Hypothalamus (tissue), 51 donors: ENCODE measurements around the gene DIPK2B.

Source experiments
- DNase-seq, 51 donors: peaks; one replicate each; lab custom pipeline; 2025; lab: John Stamatoyannopoulos, UW

The DIPK2B gene, protein sequence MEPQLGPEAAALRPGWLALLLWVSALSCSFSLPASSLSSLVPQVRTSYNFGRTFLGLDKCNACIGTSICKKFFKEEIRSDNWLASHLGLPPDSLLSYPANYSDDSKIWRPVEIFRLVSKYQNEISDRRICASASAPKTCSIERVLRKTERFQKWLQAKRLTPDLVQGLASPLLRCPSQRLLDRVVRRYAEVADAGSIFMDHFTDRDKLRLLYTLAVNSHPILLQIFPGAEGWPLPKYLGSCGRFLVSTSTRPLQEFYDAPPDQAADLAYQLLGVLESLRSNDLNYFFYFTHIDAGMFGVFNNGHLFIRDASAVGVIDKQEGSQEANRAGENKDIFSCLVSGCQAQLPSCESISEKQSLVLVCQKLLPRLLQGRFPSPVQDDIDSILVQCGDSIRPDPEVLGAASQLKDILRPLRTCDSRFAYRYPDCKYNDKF

DNA sequence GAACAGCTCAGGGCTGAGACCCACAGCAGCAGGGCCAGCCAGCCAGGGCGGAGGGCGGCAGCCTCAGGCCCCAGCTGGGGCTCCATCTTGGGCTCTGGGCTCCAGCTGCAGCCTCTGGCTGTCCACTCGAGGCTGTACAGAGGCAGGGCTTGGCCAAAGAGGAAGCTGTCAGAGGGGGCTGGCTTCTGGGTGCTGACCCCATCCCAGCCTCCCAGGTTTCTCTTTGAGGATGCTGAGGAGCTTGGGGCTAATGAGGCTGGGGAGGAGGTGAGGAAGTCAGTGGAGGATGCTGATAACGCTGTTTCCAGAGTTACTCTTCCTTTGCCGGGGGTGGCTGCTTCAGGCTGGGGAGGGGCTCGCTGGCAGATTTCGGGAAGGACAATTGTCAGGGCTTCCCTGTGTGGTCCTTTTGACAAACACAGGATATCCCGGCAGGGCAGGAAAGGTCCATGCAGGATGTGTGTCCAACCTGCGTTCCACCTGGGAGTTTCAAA is at the start of gene DIPK2B:
DIPK2B (minus strand) TSS at position 136 of the 494 bp plus-strand sequence; CDS start at position 86, 50 bp downstream.
- DNase-seq = no peak

DNA sequence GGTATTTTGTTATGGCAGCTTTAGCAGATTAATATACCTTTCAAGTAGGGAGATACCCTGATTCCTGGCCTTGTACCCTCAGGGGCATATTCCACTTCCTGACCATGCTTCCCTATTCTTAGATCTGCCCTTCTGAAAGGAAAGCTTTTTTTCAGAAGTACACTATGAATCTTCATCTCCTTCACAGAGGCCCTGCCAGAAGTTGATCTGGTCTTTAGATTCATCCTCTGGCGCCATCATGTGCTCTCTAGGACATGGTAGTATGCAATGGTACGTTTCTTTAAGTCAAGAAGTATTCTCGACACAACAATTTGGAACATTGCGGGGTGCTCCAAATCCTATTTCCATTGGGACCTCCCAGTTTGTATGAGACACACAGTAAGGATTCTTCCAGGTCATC is 39.6 kb upstream of the DIPK2B start:
- peak in 1 of 51 donors; percentile 6 for DNase-seq

DNA sequence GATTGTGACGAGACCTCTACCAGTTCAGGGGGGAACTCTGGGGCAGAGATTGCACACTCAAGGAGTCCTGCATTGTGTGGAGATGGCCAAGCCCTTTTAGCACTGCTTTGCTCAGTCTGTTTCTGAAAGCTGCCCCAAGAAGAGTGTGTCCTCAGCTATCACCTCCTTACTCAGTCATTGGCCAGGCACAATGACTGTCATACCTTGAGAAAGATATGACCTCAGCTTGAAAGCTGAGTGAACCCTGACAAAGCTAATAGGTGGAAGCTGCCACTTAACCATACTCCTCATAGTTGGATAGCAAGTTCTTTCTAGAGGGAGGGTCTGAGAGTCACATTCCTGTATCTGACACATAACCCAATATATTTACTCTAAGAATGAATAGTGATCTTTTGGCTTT is 37.8 kb upstream of the DIPK2B start:
- DNase-seq = no peak

DNA sequence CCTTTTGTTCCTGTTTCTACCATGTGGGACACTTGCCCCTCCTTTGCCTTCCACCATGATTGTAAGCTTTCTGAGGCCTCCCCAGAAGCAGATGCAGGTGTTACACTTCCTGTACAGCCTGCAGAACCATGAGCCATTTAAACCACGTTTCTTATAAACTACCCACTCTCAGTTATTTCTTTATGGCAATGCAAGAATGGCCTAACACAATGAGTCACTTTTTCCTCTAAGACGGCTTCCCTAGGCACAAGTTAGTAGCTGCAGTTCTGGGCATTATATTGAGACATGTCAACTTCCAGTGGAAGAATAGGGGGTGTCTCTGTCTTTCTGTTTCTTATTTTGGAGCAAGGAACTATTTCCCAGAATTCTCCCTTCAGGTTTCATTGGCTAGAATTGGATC is 32.9 kb upstream of the DIPK2B start:
- DNase-seq = no peak

DNA sequence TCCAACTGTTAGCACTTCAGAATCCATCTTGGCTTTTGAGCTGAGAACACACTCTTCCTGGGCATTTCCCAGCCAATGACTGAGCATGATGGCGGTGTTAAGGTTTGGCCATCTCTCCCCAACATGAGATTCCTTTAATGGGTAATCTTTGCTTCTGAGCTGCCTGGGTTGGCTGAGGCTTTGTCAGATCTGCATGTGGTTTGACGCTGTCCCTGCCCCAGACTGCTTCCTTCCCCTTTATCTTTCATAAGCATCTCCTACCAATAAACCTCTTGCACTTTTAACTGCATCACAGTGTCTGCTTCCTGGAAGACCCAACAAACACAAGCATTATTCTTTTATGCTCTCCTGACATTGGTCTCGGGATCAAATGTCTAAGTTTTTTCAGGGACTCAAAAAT is 31.5 kb upstream of the DIPK2B start:
- no peak for DNase-seq

DNA sequence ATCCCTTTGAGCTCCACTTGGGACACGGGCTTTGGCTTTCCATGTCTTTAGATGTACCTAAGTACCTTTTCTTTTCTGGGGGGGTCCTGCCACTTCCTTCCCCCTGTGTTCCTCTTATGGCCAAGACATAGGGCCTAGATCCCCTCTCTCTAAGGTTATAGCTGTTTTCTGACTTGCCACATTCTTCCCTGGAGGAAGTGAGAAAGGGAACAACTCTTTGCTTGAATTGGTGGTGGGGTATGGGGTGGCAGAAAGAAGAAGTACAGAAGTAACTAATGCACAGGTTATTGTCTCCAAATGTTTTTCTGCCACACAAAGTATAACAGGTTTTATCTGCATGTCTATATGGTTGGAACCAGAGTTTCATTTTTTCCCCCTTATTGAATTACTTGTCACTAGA is 29.7 kb upstream of the DIPK2B start:
- DNase-seq = no peak

DNA sequence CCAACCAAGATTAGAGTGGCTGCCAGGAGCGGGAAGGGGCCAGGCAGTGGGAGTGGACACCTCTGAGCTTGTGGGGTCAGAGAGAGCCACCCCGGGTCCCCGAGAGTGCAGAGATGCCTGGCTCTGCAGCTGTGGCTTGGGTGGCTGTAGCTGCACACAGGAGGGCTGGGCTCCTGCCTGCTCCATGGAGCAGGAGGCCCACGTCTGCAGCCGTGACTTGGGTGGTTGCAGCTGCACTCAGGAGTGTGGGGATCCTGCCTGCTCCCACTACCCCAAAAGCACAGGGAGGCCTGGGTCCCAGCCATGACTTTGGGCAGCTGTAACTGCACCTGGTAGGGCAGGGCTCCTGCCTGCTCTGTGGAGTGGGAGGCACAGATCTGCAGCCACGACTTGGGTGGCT is 28.7 kb upstream of the DIPK2B start:
- no peak for DNase-seq

DNA sequence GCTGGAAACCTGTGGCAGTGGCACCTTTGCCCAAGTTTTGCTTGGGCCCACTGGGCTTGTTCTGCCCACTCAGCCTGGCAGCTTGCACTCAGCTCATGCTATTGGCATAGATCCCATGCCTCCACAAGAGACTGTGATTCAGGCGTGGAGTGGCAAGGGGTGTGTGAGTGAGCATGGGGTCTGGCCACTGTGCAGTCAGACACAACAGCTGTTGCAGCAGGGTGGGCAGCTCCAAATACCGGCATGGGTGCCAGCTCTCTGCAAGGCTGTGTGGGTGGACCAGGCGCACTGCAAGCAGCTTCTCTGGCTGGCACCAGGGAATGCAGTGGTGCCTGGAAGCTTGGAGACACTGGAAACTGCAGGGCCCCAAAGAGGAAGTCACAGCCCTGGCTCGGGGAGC is 27.4 kb upstream of the DIPK2B start:
- DNase-seq = no peak

DNA sequence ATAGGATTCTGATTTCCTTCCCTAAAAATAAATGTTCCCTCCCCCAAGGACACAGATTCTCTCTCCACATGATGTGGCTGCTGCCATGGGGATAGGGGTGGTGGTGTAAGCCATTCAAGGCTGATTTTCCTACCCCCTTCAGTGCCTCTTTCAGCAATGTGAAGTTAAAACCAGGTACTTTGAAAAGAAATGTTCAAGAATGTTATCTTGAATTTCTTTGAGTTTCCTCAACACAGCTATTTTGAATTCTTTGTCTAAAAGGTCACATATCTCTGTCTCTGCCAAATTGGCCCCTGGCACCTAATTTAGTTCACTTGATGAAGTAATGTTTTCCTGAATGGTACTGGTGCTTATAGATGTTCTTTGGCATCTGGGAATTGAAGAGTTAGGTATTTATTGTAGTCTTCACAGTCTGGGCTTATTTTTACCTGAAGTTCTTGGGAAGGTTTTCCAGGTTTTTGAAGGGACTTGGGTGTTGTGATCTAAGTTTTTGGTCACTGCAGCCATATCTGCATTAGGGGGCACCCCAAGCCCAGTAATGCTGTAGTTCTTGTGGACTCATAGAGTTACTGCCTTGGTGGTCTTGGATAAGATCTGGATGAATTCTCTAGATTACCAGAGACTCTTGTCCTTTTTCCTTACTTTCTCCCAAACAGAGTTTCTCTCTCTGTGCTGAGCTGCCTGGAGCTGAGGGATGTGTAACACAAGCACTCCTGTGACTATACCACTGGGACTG is 7.6 kb upstream of the DIPK2B start:
- no peak for DNase-seq

DNA sequence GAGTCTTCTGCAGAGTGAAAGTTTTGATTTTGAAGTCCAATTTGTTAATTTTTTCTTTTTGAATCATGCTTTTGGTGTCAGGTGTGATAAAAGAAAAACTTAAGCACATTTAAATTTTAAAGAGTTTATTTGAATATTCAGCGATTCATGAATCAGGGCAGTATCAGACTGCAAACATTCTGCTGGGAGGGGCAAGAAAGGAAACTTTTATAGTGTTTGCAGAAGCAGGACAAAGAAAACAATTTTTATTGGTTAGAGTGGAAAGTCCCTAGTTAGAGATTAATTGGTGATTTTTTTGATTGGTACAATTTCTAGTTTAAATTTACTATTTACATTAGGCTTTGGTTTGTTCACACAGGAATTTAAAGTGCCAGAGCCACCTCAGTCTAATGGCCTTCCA is 1.5 kb upstream of the DIPK2B start:
- DNase-seq = no peak

DNA sequence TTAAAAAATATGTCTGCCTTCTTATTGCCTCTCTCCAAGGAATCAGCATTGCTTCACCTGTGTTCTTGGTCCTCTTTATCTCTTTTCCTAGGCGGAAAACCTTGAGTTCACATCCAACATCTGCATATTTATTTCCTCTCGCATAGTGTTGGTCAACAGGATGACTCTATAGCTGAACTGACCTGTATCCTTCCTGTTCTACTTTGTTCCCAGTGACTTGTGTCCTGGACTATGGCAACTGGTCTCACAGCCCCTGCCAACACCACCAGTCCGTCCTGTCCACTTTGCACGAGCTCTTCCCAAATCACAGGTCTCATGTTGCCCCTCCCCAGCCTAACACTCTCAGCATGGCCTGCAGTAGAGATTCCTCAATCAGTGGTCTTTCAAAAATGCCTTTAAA is 2.0 kb downstream of the DIPK2B start:
- no peak for DNase-seq

DNA sequence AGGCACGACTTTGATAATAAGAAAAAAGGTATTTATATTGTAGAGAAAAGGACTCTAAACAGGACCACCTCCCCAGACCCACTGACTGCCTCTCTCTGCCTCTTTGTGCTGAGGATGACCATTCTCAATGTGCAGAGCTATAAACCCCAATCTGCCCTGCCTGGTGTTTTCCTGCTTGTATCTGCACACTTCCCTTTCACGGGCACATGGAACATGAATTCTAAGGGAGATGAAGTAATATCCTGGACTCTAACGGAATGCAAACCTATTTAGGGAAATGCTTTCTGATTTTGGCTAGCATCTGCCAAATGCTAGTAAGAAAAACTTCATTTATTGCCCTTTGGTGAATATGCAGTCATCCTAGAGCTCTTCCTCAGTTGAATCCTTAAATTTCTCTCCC is 2.4 kb downstream of the DIPK2B start:
- no peak for DNase-seq

DNA sequence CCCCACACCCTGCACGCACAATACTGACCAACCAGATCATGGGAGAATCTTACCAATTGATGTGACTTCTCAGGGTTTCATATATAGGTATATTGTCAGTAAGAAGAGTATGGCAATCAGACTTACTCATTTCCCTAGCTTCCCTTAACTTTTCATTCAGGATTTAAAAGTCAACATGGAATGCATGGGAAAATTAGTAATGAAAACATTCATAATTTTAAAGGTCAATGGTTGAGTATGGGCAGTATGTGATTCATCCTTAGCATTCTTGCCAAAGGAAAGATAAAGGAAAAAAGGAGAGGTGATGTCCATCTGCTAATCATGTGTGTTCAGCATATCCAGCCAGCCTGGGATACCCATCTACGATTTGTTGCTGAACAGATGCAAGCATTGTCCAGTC is 4.0 kb downstream of the DIPK2B start:
- DNase-seq = no peak

DNA sequence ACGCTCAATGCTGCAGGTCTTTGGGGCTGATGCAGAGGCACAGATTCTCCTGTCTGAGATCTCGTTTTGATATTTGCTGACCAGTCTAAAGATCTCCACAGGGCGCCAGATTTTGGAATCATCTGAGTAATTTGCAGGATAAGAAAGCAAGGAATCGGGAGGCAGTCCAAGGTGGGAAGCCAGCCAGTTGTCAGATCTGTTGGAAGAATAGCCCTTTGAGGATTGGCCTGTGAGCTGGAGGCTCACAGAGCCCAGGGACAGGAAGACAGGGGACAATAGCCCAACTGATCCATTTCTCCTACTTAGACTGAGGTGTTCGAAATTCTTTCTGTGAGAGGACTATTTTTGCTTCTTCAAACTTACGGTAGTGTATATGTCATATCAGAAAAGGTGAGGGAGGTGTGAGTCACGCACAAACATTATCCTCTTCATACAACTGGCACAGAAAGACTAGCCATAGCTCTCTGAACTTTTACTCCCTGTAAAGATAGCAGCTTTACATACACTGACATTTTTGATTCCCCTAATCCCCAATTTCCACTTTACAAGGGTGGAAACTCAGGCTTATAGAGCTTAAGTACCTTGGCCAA is 8.8 kb downstream of the DIPK2B start:
- peak in 38 of 51 donors; percentile 0 to 75 (median 14) for DNase-seq

DNA sequence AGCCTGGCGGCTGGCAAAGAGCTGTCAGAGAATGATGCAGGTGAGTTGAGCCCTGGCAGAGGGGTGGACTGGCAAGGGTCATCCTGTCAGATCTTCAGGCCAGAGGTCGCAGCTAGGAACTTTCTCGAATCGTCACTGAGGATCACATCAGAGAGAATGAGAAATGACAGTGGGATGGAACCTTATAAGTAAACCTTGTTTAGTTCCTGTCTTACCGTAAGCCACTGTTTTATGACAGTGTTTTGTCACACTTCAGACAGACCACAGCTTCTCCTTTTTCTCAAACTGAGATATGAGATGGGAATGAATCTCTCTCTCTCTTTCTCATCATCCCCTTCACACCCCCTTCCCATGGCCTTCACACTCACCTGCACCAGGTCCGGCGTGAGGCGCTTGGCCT is 9.3 kb downstream of the DIPK2B start:
- no peak for DNase-seq

DNA sequence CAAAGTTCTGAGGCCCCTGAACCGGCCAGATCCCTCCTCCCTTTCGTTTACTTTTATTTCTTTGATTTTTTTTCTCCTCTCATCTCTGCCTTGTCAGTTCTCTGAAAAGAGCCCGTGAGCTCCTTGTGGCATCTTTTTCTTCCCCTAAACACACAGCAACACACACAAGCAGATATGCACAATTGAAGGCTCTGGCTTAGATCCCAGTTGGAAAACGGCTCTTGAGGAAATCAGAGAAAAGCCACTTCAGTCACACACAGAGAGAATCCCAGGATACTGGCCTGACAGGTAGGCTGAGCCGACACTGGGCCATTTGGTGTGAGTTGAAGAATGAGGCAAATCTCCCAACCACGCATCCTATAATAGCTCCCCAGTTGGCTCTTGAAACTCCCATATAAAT is 12.9 kb downstream of the DIPK2B start:
- DNase-seq = peak in 4 of 51 donors; percentile 10 to 58 (median 32)

DNA sequence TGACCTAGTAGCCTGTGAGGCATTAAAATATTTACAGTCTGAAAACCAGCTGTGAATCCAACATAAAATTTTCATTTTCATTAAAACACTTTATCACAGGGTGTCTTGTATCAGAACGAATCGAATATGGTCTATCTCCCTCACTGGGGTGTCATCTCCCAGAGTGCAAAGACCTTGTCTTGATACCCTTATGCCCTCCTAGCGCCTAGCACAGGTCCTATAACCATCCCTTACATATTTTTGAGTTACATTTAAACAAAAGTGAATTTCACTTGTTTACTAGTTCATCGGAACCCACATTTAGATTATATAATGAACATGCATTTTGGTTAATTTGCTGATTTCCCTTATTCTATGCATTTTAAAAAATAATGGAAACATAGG is 14.0 kb downstream of the DIPK2B start:
- DNase-seq = no peak

DNA sequence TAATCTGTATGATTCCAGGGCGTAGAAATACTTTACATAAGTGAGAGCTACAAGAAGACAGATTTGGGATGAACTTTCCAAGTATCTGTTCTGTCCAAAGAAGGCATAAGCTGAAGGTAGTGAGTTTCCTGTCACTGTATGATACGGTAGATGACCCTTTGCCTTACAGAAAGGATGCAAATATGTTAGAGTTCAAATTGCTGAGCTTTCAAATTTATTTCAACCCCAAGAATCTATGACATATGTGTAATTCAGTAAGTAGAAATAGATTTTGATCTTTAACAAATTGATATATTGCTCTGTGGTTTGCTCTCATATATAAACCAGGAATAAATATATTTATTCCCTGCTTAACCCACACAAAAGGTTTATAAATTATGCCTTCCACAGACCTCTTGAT is 16.5 kb downstream of the DIPK2B start:
- no peak for DNase-seq

DNA sequence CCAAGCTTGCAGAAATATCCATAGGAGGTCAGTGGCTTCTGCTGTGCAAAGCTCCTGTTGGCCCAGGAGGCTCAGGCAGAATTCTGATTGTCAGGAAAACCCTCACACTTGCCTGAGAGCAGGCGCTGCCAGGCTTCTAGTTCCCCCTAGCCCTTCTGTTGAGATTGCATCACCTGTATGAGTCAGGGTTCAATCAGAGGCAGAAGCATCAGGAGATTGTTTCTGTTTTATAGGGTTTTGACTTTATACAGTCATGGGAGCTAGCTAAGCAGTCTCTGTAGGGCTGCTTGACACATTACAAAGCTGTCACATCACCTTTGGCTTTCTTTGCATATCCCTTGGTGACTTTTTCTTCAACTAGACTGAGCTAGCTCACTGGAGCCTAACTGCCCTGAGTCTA is 27.8 kb downstream of the DIPK2B start:
- DNase-seq = no peak

DNA sequence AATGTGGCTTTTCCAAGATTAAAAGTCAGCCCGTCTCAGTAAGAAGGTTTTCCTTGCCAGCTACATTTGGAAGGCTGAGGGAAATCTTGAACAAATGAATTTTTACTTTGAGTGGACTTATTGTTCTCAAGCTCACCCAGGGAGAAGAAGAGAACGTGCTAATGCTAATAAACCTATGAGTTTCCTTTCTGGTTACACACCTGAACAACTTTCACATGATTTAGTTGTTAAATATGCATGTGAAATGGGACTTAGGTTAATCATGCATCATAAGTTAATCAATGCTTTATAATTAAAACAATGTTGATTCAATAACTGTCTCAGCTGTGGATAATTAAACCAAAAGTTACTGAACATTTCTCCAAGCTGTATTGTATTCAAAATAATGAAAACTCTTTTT is 33.9 kb downstream of the DIPK2B start:
- DNase-seq = no peak

DNA sequence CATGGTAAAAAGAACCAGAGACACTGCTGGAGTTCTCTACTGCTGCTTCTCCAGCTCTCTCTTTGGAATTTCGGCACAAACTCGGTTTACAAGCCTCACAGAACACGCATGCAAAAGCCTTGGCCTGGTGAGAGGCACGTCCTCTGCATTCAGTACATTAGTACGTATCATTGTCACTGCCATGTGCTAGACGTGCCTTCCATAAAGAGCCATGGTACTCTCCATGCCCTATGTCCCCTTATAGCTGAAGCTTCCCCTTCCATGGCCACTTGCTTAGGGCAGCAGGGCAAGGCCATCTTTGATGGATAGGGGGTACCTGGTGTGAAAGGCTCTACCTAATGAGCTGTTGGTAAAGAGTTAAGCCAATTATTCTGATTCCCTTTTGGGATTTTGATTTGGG is 35.0 kb downstream of the DIPK2B start:
- DNase-seq = no peak

DNA sequence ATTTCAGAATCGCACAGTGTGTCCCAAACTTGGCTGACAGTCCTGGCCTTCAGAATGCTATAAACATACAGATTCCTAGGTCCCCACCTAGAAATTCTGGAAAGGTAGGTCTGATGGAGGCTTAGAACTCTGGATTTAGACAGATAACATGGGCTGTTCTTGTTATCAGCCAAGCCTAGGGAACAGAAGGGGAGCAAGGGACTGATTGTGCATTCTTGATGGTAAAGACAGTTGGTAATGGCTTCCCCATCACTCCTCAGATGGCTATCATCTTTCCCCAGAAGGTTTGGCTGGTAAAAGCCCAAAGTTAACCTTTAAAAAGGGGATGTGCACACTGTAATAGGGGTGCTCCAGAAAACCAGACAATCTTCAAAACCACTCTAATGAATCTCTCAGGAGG is 35.7 kb downstream of the DIPK2B start:
- no peak for DNase-seq
